Epithelial cell of prostate (primary cell): ENCODE measurements around the gene NPHS2.
A peak's percentile ranks its signal among the peaks of the same experiment; 100 is the strongest.

Experiments used
- DNase-seq: peaks from one replicate; pipeline ENCODE4 v3.0.0-alpha.2; 2011; ENCODE audit warnings: low read depth, low spot score
- H3K27ac ChIP-seq: fragments of 450-650 bp; 2 replicates; pipeline ENCODE4 v1.5.1; 2017; ENCODE audit warnings: mild to moderate bottlenecking

The NPHS2 gene

DNA sequence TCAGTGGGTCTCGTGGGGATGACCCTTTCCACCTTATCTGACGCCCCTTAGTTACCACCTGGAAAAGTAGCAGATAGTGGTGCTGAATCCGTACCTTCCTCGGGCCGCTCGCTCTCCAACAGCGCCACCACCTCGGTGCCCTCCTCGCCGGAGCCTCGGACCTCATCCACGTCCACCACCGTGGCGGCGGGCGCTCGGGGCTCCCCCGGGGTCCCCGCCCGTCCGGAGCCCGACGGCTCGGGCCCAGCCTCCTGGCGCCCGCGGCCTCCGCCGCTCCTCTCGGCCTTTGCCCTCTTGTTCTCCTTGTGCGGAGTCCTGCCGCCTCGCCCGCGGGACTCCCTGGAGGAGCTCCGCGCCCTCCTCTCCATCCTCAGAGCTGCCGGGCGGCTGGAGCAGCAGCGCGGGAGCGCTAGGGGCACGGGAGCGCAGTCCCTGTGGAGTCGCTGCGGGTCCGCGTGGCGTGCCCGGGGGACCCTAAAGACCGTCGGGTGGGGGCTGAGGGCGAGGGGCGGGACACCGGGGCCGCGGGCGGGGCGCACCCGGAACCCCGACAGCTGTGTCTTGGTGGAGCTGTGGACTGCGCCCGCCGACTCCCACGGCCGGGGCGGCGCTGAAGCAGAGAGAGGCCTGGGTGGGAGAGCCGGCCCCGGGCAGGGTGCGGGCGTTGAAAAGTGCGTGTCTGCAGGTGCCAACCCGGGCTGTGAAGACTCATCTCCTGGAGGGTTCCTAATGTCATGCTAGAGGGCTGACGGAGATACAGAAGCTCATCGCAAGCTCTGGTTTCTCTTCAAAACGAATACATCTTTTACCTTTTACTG, at the start of gene NPHS2:
Gene NPHS2 (minus strand): TSS at position 452 of the 818 bp plus-strand sequence. CDS start 84 bp downstream, at position 368.
- DNase-seq, result no peak
- no peak within 1 kb of the TSS for H3K27ac ChIP-seq

DNA sequence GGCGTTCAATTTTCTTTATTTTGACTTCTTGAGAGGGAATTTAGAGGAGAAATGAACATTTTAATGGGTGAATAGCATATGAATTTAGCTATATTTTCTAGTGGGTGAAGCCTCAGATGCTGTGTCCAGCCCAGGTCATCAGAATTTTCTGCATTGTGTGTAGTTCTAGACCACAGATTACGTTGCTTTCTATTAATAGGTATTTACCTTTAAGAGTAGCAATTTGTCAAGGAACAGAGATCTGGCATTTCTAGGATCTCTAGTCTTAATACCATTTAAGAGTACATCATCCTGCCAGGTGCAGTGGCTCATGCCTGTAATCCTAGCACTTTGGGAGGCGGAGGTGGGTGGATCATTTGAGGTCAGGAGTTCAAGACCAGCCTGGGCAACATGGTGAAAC, 36.6 kb upstream of the NPHS2 start:
- no peak overlapping the region for H3K27ac ChIP-seq
- no peak for DNase-seq

DNA sequence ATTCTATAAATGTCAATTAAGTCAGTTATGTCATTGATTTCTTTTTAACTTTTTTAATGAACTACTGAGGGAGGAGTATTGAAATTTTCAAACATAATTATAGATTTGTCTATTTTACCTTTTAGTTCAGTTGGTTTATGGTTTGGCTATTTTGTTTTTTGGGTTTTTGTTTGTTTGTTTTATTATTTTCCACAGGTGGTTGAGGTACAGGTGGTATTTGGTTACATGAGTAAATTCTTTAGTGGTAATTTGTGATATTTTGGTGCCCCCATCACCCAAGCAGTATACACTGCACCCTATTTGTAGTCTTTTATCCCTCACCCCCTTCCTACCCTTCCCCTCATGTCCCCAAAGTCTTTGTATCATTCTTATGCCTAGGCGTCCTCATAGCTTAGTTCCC, 25.3 kb upstream of the NPHS2 start:
- H3K27ac ChIP-seq, result no peak overlapping the region
- no peak for DNase-seq

DNA sequence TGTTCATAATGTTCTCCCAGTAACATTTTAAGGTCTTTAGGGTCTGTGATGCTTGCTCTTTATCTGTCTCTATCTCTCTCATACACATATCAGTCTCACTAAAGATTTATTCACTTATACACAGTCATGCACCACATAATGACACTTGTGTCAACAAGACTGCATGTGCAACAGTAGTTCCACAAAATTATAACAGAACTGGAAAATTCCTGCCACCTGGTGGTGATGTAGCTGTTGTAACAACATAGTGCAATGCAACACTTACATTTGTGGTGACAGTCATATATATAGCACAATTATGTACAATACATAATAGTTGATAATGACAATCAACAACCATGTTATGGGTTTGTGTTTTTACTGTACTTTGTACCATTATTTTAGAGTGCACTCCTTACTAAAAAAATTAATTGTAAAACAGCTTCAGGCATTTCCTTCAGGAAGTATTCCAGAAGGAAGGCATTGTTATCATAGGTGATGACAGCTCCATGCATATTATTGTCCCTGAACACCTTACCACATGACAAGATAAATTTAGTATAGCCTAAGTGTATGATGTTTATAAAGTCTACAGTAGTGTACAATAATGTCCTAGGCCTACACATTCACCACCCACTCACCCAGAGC, 24.0 kb upstream of the NPHS2 start:
- no peak overlapping the region for H3K27ac ChIP-seq
- peak; percentile 22 for DNase-seq

DNA sequence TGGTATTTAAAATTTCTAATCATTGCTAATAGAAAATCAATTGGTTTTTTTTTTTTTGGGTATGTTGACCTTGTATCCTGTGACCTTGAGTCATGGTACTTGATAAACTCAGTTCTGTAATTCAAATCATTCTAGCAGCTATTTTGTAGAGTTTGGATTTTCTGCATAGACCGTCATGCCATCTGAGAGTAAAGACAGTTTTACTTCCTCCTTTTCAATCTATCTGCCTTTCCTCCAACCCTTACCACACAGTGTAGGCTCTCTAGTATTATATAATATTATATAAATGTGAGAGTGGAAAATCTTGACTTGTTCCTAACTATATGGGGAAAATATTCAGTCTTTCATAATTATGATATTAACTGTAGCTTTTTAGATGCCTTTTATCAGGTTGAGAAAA, 22.9 kb upstream of the NPHS2 start:
- no peak overlapping the region for H3K27ac ChIP-seq
- no peak for DNase-seq

DNA sequence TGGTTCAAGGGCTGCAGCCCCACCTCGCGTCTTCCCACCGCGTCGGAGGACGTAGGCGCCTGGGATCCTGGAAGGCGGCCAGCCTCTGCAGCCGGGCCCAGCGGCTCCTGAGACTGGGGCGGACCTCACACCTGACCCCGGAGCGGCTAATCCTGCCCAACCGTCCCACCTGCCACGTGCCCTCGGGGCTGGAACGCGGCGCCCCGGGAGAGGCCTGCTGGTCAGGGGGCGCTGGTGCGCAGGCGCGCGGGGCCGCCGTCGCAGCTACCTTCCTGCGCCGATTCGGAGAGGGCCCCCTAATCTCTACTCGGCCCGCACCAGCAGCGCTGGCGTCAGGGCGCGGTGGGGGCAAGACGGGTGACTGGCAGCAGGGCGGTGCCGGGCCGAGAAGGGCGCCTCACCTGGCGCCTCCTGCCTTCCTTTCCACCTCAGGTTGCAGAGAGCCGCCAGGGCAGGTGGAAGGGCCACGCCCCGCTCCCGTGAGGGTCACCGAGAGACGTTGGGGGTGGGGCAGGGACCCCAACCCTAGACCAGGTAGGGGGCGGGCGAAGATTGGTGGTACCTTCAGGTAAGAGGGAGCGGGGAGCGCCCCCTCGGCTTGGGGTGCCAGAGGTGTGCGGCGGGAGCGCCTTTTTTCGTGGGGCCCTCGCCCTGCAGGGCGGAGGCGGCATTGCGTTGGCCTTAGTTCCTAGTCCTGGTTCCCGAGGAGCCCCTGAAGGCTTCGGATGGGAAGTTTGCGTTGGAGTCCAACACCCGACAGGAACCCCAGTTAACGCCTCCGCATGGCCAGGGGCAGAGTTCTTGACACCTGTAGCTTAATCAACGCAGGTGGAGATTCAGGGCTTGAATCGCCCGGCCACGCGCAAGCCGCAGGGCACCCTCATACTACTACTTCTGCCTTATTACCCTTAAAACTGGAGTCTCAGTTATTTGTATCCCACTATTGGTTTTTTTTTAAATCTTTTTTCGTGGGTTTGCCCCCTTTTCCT, 16.1 kb upstream of the NPHS2 start, which contains the start of gene TDRD5:
Gene TDRD5 (plus strand): TSS at position 241 of the 989 bp plus-strand sequence. CDS start 784 bp downstream, outside the sequence.
- H3K27ac ChIP-seq, result no peak within 1 kb of the TSS
- DNase-seq, result no peak

DNA sequence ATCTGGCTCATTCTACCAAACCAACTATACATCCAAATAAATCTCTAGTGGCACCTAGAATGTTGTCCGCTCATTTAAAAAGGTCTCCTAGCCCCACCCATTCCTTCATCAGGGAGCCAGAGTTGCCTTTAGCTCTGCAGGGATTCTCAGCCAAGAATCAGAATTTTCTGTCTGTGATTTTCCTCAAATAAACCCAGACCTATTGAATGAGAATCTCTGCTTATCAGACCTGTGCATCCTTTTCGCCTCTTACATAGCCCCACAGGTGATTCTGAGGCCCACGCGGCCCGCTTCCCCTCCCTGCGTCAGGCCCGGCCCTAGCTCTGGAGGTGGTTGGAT, 15.5 kb upstream of the NPHS2 start:
- no peak overlapping the region for H3K27ac ChIP-seq
- no peak for DNase-seq

DNA sequence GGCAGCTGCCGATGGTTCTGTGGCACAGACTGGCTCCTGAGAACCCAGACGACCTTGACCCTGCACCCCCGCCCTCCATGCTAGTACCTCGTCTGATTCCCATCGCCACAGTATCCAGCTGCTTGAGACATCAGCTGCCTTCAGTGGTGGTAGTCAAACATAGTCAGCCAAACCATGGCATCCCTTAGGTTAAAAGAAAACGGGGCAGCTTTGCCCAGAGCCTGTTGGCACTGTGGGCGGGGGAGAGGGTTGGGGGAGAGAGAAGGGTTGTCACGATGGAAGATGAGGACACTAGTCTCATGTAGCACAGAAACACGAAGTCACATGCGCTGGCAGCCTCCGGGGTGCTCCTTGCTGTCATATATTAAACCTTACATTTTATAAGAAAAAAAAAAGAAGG, 14.9 kb upstream of the NPHS2 start:
- no peak for DNase-seq

DNA sequence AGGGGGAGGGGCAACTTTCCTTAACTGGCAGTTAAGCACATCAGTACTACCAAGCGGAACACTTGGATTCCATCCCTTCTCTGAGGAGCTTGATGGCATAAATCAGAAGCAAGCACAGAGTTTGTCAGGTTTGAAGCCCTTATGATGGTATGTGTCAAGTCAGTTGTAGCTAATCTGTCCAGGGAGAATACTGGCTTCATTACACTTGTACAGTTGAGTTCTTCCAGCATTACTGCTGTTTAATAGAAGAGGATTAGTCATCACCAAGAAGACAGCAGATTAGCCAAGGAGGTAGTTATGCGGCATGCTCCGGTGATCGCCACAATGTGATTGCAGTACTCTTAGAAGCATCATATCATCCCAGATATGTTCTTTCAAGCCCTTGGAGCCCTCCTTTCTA, 13.8 kb upstream of the NPHS2 start:
- DNase-seq, result no peak

More for the DNA sequence above, 14.9 kb upstream of the NPHS2 start:
- no peak overlapping the region for H3K27ac ChIP-seq

DNA sequence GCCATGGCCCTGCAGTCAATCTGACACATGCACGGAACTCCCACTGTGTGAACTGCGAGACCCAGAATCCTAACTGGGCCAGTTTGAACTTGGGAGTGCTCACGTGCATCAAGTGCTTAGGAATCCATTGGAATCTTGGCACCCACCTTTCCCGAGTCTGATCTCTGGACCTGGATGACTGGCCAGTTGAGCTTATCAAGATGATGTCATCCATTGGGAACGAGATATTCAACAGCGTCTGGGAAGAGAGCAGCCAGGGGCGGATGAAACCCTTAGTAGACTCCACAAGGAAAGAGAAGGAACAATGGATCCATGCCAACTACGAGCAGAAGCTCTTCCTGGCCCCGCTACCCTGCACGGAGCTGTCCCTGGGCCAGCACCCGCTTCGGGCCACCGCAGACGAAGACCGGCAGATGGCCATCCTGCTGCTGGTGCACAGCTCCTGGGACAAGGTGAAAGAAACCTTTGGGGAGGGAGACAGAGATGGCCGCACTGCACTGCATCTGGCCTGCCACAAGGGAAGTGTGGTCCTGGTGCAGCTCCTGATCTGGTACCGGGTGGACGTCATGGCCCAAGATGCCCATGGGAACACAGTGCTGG, 12.8 kb upstream of the NPHS2 start:
- H3K27ac ChIP-seq, result no peak overlapping the region

More for the DNA sequence above, 13.8 kb upstream of the NPHS2 start:
- no peak overlapping the region for H3K27ac ChIP-seq

DNA sequence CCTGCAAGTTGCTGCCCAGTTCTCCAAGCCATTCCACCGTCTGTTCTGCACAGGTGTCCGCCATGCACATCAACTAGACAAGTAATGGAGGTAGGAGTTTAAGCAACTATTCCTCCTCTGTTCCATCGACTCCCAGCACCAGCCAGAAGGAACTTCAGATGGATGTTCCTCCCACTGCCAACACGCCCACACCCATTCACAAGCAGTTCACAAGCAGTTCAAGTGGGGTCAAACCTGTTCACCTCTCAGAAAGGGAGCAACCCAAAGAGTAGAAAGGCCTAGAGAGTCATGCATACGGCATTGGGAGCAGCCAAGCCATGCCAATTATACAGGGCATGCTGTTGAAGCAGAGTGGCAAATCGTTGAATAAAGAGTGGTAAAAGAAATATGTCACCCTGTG, 11.6 kb upstream of the NPHS2 start:
- DNase-seq, result no peak
- H3K27ac ChIP-seq, result no peak overlapping the region

More for the DNA sequence above, 12.8 kb upstream of the NPHS2 start:
- no peak for DNase-seq

DNA sequence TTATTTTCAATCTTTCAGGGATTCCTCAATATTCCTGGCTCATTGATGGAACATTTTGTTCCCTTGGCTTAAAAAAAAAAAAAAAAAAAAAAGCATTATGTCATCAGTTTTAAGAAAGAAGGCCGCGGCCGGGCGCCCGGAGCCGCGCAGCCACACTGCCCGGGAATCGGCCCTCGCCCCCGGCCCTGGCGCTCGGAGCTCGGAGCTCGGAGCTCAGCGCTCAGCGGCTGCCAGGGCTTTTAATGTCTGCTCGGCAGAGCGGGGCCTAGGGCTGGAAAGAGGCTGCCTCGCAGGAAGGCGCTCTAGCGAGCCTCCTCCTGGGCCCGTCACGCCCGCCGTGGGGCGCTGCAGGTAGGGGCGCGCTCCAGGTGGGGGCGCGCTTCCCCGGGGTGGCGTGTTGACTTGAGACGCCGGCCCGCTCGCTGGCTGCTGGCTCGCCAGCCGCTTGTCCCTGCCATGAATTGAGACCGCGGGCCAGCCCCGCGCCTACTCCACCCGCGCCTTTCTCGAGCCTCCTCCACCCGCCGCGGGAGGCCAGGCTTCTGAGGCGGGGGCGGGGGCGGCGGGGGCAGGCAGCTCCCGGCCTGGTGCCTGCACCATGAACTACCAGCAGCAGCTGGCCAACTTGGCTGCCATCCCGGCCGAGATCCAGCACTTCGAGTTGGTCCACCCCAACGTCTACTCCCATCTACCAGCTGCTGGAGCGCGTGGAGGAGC, 10.5 kb upstream of the NPHS2 start:
- no peak for DNase-seq
- no peak overlapping the region for H3K27ac ChIP-seq

DNA sequence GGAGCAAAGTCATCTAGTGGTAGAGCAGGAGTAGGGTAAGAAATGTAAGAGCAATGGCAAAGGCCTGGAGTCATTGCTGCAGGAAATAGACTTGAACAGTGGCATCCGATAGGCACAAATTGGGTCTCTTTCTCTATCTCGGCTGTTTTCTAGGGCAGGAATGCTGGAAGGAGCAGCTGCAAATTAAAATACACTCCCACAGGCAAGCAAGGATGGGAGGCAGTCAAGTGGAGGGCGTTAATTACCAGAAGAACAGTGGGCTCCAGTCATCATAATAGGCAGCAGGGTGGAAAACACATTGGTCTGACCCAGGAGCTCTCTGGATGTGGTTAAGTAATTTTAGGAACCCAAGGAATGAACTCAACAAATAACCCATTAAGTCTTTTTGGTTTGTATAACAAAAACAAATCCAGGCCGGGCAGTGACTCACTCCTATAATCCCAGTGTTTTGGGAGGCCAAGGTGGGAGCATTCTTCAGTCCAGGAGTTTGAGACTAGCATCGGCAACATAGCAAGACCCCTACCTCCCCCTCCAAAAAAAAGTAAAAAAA, 8.1 kb upstream of the NPHS2 start:
- H3K27ac ChIP-seq, result no peak overlapping the region
- no peak for DNase-seq

DNA sequence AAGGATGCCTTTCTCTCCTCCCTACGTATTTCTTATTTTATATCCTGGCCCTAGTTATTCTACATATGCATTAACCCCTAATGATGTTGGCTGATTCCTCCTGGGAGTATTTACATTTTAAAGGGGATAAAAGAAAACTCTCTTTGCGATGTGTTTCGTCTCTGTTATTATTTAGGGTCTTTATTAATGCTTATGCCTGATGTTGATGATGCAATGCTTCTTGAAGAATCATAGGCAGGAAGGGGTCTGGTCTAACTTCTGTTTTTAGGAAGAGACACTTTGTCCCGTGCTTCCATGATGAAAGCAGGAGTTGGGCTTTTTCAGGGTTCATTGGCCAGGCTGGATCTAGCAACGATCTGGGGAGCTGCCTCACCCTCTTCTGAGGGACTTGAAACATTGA, 761 bp upstream of the NPHS2 start:
- H3K27ac ChIP-seq, result no peak overlapping the region
- DNase-seq, result no peak

DNA sequence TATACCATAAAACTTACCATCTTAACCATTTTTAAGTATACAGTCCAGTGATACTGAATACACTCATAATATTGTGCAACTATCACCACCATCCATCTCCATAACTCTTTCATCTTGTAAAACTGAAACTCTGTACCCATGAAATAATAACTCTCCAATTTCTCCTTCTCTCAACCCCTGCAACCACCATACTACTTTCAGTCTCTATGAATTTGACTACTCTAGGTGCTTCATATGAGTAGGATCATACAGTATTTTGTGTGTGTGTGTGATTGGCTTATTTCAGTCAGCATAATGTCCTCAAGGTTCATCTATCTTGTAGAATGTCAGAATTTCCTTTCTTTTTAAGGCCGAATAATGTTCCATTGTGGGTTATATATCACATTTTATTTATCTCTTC, 17.7 kb downstream of the NPHS2 start:
- DNase-seq, result no peak
- no peak overlapping the region for H3K27ac ChIP-seq

DNA sequence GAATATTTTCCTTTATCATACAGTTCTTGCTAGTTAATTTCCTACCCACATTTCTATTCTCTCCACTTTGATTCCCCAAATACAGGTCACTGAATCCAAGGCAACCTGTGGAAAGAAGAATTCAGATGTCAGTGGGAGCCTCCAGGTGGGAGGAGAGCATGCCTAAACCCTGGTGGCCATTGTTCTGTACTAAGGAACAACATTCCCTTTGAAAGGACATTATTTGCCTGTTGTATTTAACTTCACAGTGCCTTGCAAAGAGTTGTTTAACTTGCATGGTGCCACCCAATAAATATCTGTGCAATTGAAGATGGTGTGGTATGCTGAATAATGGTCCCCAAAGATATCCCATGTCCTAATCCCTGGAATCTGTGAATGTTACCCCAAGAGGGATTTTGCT, 21.3 kb downstream of the NPHS2 start:
- no peak overlapping the region for H3K27ac ChIP-seq
- DNase-seq, result no peak

DNA sequence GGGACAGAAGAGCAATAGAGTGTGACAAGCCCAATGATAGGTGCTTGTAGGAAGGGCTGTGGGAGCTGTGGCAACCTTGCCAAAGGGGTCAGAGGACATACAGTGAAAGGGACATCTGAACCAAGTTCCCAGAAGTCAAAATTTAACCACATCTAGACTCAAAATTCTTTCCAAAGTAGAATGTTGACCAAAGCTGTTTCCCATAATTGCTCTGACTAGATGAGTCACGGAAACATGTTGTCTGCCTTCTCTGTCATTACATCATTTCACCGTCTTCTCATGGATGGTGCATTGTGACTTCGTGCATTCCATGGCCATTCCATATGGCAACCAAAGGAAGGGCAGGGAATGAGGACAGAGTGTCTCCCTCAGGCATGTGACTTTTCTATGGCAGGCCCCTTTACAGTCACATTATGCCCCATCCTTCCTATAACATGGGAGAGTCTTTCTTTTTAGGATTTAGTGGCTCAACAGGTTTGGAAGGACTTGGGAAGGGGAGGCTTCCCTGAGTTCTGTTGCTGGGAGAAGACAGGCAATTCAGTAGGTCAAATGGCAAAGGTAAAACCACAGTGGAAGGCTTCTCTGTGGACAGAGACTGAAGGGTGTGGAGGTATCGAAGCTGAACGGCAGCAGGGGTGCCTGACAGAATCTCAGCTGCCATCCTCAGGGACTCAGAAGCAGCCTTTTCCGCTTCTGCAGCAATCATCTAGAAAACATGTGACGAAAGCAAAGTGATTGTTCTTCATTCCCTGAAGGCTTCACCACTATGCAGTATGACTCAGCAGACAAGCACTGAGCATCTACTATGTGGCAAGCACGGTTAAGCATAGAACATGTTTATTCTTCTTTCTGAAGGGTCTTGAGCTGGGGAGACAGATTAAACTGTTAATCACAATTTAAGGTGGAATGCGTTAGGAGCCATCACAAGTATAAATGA, 24.7 kb downstream of the NPHS2 start:
- H3K27ac ChIP-seq, result no peak overlapping the region
- DNase-seq, result peak; percentile 3

DNA sequence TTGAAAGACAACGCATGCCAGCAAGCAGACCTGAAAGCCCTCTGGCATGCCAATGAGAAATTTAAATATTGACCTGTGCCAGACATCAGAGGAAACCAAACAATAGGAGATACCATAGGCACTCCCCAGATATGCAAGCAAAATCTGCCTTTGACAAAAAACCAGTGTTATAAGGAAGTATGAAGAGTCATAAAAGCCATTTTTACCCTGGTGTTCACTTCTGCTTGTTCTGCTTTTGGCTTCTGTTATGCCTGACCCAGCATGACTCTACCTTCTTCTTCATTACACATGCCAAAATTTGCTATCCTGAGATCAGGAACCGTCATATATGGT, 26.4 kb downstream of the NPHS2 start:
- H3K27ac ChIP-seq, result no peak overlapping the region
- DNase-seq, result no peak
